ENCODE data around the gene TBX15.

DNA sequence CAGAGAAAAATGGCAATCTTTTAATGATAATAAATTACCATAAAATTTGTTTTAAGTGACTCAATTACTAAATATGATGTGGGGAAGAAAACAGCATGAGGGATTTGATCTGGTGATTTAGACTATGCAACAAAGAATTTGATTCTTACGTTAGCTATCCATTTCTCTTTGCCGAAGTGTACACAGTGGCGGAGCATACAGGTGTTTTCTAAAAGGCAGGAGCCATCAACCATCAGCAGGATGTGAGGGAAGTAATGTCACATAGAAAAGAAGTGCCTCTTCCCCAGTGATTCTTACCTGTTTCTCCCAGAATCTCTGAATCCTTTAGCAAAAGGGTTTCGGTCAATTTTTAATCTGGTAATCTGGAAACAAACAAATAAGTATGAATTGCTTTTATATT lies 74.3 kb downstream of the TBX15 start:
- TF ChIP-seq, protein P1, sequence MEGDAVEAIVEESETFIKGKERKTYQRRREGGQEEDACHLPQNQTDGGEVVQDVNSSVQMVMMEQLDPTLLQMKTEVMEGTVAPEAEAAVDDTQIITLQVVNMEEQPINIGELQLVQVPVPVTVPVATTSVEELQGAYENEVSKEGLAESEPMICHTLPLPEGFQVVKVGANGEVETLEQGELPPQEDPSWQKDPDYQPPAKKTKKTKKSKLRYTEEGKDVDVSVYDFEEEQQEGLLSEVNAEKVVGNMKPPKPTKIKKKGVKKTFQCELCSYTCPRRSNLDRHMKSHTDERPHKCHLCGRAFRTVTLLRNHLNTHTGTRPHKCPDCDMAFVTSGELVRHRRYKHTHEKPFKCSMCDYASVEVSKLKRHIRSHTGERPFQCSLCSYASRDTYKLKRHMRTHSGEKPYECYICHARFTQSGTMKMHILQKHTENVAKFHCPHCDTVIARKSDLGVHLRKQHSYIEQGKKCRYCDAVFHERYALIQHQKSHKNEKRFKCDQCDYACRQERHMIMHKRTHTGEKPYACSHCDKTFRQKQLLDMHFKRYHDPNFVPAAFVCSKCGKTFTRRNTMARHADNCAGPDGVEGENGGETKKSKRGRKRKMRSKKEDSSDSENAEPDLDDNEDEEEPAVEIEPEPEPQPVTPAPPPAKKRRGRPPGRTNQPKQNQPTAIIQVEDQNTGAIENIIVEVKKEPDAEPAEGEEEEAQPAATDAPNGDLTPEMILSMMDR (IDR thresholded peaks at IDR 0.05) = no peak
- no peak for TF ChIP-seq POLR2A (IDR thresholded peaks at IDR 0.05)
